BLaER1 (cell line): Measurements from ENCODE around the gene RSRP1.
A peak's percentile ranks its signal among the peaks of the same experiment; 100 is the strongest.
"Not testable (repeated sequence)": the region's sequence is repeated elsewhere in the genome, so short reads cannot be mapped to it uniquely, and the experiment has no call there.

Source experiments
- H3K27ac ChIP-seq: shearing (Covaris generic); formaldehyde crosslinking; 2 replicates; pipeline ENCODE4 v1.8.1; 2022
- H3K27me3 ChIP-seq: shearing (Covaris generic); formaldehyde crosslinking; 2 replicates; pipeline ENCODE4 v1.8.1; 2022
- H3K36me3 ChIP-seq: shearing (Covaris generic); formaldehyde crosslinking; 2 replicates; pipeline ENCODE4 v1.8.1; 2022
- H3K4me1 ChIP-seq: shearing (Covaris generic); formaldehyde crosslinking; 2 replicates; pipeline ENCODE4 v1.8.1; 2022
- H3K4me2 ChIP-seq: shearing (Covaris generic); formaldehyde crosslinking; 2 replicates; pipeline ENCODE4 v1.8.1; 2022
- H3K4me3 ChIP-seq: shearing (Covaris generic); formaldehyde crosslinking; 2 replicates; pipeline ENCODE4 v1.8.1; 2022
- H3K9ac ChIP-seq: shearing (Covaris generic); formaldehyde crosslinking; 2 replicates; pipeline ENCODE4 v1.8.1; 2022
- H3K9me3 ChIP-seq: shearing (Covaris generic); formaldehyde crosslinking; 2 replicates; pipeline ENCODE4 v1.8.1; 2022
- H4K20me1 ChIP-seq: shearing (Covaris generic); formaldehyde crosslinking; 2 replicates; pipeline ENCODE4 v1.8.1; 2022
- Cebpa-rat ChIP-seq: shearing (Covaris generic); IDR thresholded peaks from 2 replicates; pipeline ENCODE4 v1.8.1; 2022

The RSRP1 gene, protein sequence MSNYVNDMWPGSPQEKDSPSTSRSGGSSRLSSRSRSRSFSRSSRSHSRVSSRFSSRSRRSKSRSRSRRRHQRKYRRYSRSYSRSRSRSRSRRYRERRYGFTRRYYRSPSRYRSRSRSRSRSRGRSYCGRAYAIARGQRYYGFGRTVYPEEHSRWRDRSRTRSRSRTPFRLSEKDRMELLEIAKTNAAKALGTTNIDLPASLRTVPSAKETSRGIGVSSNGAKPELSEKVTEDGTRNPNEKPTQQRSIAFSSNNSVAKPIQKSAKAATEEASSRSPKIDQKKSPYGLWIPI

DNA sequence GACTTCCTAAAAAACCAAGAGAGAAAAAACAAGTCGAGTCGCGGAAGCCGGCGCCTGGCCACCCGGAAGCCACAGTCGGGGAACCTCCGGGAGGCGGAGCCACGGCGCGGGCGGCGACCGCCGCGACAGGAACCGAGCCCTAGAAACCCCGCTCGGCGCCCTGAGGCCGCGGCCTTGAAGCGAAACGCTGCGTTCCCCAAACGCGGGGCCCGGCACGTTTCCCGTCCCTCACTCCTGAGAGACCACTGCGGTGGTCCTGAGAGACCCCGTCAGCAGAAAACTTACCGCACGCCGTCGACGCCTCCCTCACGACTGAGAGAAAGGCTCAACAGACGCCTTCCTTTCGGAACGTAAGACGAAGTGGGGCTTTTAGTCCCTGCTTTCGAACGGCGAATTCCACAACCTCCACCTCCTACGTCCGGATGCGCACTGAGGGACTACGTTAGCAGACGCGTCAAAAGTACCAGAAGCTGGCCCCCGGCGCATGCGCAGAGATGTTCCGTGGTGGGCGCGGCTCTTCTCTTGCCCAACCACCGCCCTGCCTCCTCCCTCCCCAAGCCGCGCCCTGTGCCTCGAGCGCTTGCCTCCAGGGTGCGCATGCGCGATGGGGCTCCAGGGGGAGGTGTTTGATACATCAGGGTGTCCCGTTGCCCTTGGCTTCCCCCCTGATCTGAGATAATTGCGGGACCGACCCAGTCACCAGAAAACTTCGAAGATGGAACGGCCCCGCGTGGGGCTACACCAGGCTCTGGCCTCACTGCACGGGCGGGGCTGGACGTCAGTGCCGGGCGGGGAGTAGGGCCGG lies at the start of gene RSRP1:
Gene RSRP1 (minus strand): TSS at position 431 of the 805 bp plus-strand sequence. CDS start 491 bp downstream, outside the sequence.
- Histone ChIP-seq H3K4me2 (peak within 1 kb of the TSS; percentile 95), H3K9me3 (no peaks in the 10 kb centered on the region), H3K27ac (peak within 1 kb of the TSS; percentile 95), H3K36me3 (peaks cover 42% of the 10 kb centered on the region), H3K9ac (peak within 1 kb of the TSS; percentile 97), H4K20me1 (peaks cover 48% of the 10 kb centered on the region), H3K4me3 (peak within 1 kb of the TSS; percentile 97), H3K4me1 (peaks cover 40% of the 10 kb centered on the region), H3K27me3 (no peaks in the 10 kb centered on the region)
- TF ChIP-seq Cebpa-rat = peak; percentile 91

DNA sequence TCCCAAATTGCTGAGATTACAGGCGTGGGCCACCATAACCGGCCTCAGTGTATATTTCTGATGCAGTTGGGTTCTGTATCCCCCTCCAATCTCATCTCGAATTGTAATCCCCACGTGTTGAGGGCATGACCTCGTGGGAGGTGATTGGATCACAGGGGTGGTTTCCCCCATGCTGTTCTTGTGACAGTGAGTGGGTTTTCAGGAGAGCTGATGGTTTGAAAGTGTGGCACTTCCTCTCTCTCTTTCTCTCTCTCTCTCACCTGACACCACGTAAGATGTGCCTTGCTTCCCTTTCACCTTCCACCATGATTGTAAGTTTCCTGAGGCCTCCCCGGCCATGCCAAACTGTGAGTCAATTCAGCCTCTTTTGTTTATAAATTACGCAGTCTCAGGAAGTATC lies 49.2 kb upstream of the RSRP1 start:
- not testable (repeated sequence) for H3K4me1 ChIP-seq, H3K36me3 ChIP-seq, H3K4me3 ChIP-seq, H4K20me1 ChIP-seq, H3K4me2 ChIP-seq, H3K27me3 ChIP-seq, H3K9ac ChIP-seq, H3K27ac ChIP-seq, H3K9me3 ChIP-seq

DNA sequence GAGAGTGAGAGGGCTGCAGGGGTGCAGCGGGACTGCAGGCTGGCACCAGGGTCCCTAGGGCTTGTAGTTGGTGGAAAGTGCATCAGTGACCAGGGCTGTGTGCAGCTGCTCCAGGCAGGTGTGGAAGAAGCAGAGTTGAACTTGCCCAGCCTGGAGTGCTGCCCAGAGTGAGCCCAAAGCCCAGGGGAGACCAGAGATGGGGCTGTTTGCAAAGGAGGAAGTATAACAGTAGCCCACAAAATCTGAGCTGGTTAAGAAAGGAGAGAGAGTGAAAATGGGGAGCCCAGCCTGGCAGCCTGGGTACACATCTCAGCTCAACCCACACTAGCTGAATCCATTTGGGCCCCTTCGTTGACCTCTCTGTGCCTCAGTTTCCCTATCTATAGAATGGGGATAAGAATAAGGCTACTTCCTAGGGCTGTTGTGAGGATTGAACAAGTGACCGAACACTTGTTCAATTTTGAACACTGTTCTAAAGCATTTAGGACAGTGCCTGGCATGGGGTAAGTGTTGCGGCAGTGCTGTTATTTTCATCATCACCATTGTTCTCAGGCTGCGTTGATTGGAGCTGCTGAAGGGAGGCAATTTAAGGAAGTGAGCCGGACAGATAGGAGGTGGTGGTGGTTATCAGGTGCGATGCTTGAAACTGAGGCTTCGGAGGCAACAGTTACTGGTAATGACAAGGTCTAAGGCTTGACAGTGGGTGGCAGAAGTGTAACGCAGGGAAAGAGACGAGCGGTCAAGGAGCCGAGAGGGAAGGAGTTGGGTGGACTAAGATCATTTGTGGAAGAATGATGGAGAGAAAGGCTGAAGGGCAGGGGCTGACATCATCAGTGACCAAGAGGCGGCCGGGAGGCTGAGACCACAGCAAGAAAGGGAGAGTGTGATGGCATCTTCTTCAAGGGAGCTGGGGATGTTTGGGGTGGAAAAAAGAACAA lies 47.9 kb upstream of the RSRP1 start:
- H3K27me3 ChIP-seq, H3K36me3 ChIP-seq, H3K4me1 ChIP-seq, H3K9me3 ChIP-seq, H3K9ac ChIP-seq, H4K20me1 ChIP-seq, H3K4me2 ChIP-seq, H3K4me3 ChIP-seq, H3K27ac ChIP-seq: not testable (repeated sequence)

- not testable (repeated sequence) for H3K27ac ChIP-seq, H3K36me3 ChIP-seq, H3K9me3 ChIP-seq, H3K4me3 ChIP-seq, H3K27me3 ChIP-seq, H3K4me2 ChIP-seq, H3K4me1 ChIP-seq, H3K9ac ChIP-seq, H4K20me1 ChIP-seq
Observed at GRCh38 chr1:25293426-25293825, 46.2 kb upstream of the RSRP1 start.

DNA sequence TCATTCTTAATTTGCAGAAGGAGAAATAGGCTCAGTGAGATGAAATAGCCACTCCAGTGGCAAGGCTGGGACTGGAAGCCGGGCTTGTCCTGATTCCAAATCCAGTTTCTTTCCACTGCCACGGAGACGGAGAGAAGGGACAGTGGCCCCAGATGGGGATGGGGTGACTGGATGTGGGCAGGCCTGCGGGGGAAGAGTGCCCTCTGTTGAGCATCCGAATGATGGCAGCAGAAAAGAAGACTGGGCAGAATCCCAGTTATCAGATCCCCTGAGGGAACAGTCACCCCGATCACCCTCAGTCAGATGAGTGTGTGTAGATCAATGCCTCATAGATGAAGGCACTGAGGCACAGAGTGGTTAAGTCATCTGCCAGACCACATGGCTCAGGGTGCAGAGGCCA lies 42.8 kb upstream of the RSRP1 start:
- H3K4me3 ChIP-seq, H3K36me3 ChIP-seq, H4K20me1 ChIP-seq, H3K9me3 ChIP-seq, H3K4me1 ChIP-seq, H3K4me2 ChIP-seq, H3K27ac ChIP-seq, H3K9ac ChIP-seq, H3K27me3 ChIP-seq: not testable (repeated sequence)

DNA sequence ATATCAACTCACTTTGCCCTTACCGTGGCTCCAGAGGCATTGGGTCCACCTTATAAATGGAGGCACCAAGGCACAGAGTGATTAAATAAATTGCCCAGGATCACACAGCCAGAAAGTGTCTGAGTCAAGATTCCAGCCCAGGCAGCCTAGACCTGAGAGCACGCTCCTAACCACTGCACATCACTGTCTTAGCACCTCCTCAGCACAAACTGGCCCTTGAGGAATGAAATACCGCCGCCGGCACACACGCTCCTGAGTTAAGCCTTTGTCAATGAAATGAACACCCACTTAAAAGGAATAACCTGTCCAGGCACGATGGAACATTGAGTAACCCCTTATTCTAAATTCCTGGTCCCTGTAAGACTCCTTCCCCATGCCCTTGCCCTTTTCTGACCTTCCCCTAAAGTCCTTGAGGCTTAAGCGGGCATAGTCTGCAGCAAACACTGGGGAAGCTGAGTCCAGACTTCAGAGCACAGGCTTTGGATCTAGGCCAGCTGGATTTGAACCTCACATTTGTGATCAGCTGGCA lies 41.4 kb upstream of the RSRP1 start:
- not testable (repeated sequence) for H3K4me2 ChIP-seq, H3K27ac ChIP-seq, H3K4me3 ChIP-seq, H3K9ac ChIP-seq, H4K20me1 ChIP-seq, H3K36me3 ChIP-seq, H3K9me3 ChIP-seq, H3K27me3 ChIP-seq
- H3K4me1 ChIP-seq = peaks cover 11% of the 10 kb centered on the region; the same call in 1 of the 2 replicates

- not testable (repeated sequence) for H3K27me3 ChIP-seq
- Histone ChIP-seq H3K4me2 (peak overlapping the region; percentile 42), H3K4me1 (peaks cover 11% of the 10 kb centered on the region; the same call in 1 of the 2 replicates)
Observed at GRCh38 chr1:25287164-25287563, 39.9 kb upstream of the RSRP1 start.

GRCh38 chr1:25285862-25286261 lies 38.6 kb upstream of the RSRP1 start:
- not testable (repeated sequence) for H3K4me2 ChIP-seq, H3K27ac ChIP-seq, H3K9me3 ChIP-seq, H3K4me3 ChIP-seq, H3K9ac ChIP-seq, H3K27me3 ChIP-seq, H3K36me3 ChIP-seq, H4K20me1 ChIP-seq
- H3K4me1 ChIP-seq = peaks cover 21% of the 10 kb centered on the region

More at GRCh38 chr1:25287164-25287563, 39.9 kb upstream of the RSRP1 start:
- not testable (repeated sequence) for H3K36me3 ChIP-seq, H3K27ac ChIP-seq, H3K9me3 ChIP-seq, H3K4me3 ChIP-seq, H4K20me1 ChIP-seq, H3K9ac ChIP-seq

DNA sequence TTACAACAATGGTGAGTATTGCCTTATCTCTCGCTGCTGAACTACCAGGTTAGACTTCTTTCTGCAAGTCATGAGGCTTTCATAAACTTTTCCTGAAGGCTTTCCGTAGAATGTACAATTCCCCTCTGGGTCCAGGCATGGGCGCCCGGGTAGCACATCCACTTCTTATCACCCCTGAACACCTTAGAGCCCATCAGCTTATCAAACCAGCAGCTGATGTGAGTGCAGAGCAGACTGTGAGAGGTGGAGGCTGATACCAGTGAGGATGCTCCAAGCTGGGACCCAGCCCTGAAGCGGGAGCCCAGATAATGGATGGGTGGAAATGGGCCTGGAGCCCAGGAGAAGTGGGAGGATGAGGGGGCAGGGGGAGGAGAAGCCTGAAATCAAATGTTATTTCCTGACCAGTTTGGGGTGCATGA lies 32.4 kb upstream of the RSRP1 start:
- H3K9ac ChIP-seq, H4K20me1 ChIP-seq, H3K36me3 ChIP-seq, H3K27me3 ChIP-seq, H3K4me2 ChIP-seq, H3K9me3 ChIP-seq, H3K27ac ChIP-seq, H3K4me3 ChIP-seq: not testable (repeated sequence)
- H3K4me1 ChIP-seq = peaks cover 13% of the 10 kb centered on the region; the same call in 1 of the 2 replicates

DNA sequence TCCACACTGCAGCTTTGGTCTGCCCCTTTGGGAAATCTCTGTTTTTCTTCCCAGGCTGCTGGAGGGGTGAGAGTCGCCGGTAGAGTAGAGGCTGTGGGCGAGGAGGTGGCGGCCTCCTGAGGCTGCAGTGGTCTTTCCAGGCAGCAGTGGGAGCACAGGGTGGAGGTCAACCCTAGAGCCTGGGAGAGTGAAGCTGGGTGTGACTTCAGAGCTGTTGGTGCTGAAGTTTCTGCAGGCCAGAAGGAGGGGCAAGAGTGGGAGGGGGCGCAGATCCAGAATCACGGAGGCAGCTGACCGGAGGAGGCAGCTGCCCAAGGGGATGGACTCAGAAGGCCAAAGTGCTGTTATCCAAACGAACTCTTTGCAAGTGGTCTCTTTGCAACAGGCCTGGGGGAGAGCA lies 31.5 kb upstream of the RSRP1 start:
- H3K4me2 ChIP-seq, H3K27me3 ChIP-seq, H3K4me3 ChIP-seq, H3K36me3 ChIP-seq, H3K27ac ChIP-seq, H4K20me1 ChIP-seq, H3K9me3 ChIP-seq, H3K9ac ChIP-seq: not testable (repeated sequence)
- H3K4me1 ChIP-seq = peaks cover 13% of the 10 kb centered on the region; the same call in 1 of the 2 replicates

DNA sequence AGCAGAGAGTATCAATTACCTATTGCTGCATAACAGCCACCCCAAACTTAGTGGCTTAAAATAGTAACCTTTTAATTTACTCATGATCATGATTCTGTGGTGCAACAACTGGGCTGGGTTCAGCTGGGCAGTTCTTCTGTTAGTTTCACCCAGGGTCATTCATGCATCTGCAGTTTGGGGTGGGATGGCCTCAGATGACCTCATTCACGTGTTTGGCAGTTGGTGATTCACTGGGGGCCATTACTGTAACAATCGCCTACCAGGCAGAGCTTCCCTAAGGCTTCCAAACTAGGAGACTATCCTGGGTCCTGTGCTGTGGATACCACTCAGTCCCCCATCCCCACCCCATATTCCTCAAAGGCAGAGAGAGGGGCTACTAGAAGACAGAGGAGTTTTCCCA lies 31.1 kb upstream of the RSRP1 start:
- not testable (repeated sequence) for H3K36me3 ChIP-seq, H3K9ac ChIP-seq, H3K27me3 ChIP-seq, H4K20me1 ChIP-seq, H3K27ac ChIP-seq, H3K9me3 ChIP-seq, H3K4me3 ChIP-seq, H3K4me2 ChIP-seq
- H3K4me1 ChIP-seq = peaks cover 13% of the 10 kb centered on the region; the same call in 1 of the 2 replicates

- not testable (repeated sequence) for H3K36me3 ChIP-seq, H3K4me2 ChIP-seq, H3K27me3 ChIP-seq, H4K20me1 ChIP-seq, H3K9me3 ChIP-seq, H3K9ac ChIP-seq, H3K4me3 ChIP-seq, H3K27ac ChIP-seq
- H3K4me1 ChIP-seq = peaks cover 13% of the 10 kb centered on the region; the same call in 1 of the 2 replicates
Observed at GRCh38 chr1:25277295-25277694, 30.0 kb upstream of the RSRP1 start.

DNA sequence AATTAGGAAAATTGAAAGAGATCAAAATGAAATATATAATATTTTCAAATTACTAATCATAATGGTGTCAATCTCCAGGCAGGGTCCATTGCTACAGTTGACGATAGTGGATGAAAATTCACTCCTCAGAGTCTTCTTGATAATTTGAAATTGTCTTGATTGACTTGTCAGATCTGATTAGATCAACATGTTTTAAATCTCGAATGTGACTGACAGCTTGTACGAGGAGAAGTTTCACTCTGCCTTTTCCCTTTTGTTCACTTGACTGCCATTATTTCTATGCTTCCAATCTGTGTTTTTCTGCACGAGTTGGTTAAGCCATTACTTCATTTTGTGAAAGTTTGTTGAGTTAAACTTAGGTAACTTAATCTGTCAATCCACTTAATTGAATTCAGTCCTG lies 28.4 kb upstream of the RSRP1 start:
- H3K27ac ChIP-seq, H3K9ac ChIP-seq, H4K20me1 ChIP-seq, H3K9me3 ChIP-seq, H3K4me1 ChIP-seq, H3K27me3 ChIP-seq, H3K4me2 ChIP-seq, H3K4me3 ChIP-seq, H3K36me3 ChIP-seq: not testable (repeated sequence)

GRCh38 chr1:25272238-25272637 lies 25.0 kb upstream of the RSRP1 start, which contains the start of gene RHD:
TSS of gene RHD (plus strand) at chr1:25272509. CDS start at chr1:25272548, 39 bp downstream.
- not testable (repeated sequence) for H3K36me3 ChIP-seq, H3K9me3 ChIP-seq, H3K4me3 ChIP-seq, H3K27me3 ChIP-seq, H3K27ac ChIP-seq, H4K20me1 ChIP-seq, H3K4me1 ChIP-seq, H3K4me2 ChIP-seq, H3K9ac ChIP-seq
